ENCODE results near the gene AADACL4.

The AADACL4 gene

GRCh38 chr1:12658531-12659453 lies 14.9 kb downstream of the AADACL4 start:
- DNase-seq (ENCODE audit: low spot score): peak; percentile 95
- CTCF ChIA-PET: interaction anchor here (0.5 to 1.9 kb wide), 17 partner anchors 10 to 534 kb away, joined by 3 to 10 read pairs (median 3); partner anchors contain the start of gene AADACL4

GRCh38 chr1:12661606-12662219 lies 17.8 kb downstream of the AADACL4 start:
- TF ChIP-seq CTCF (conservative IDR thresholded peaks at IDR 0.05; ENCODE audit: low read depth): no peak
- DNase-seq (ENCODE audit: low spot score): no peak
- ChIA-PET POLR2A (ENCODE audit: low non-redundant PET) (no interaction called here), CTCF (no interaction called here)
- no peak overlapping the region for H3K27ac ChIP-seq

More at GRCh38 chr1:12658531-12659453, 14.9 kb downstream of the AADACL4 start:
- POLR2A ChIA-PET (ENCODE audit: low non-redundant PET): no interaction called here
- peak; percentile 90 for TF ChIP-seq CTCF (conservative IDR thresholded peaks at IDR 0.05; ENCODE audit: low read depth)
- no peak overlapping the region for H3K27ac ChIP-seq

- POLR2A ChIA-PET (ENCODE audit: low non-redundant PET): no interaction called here
- H3K27ac ChIP-seq: no peak overlapping the region
- DNase-seq (ENCODE audit: low spot score): no peak
- TF ChIP-seq CTCF (conservative IDR thresholded peaks at IDR 0.05; ENCODE audit: low read depth): no peak
- CTCF ChIA-PET: interaction anchor here (0.9 kb wide), 1 partner anchor 161 kb away, joined by 5 read pairs; no protein-coding TSS in a partner anchor
Observed at GRCh38 chr1:12662556-12662955, 18.7 kb downstream of the AADACL4 start.

DNA sequence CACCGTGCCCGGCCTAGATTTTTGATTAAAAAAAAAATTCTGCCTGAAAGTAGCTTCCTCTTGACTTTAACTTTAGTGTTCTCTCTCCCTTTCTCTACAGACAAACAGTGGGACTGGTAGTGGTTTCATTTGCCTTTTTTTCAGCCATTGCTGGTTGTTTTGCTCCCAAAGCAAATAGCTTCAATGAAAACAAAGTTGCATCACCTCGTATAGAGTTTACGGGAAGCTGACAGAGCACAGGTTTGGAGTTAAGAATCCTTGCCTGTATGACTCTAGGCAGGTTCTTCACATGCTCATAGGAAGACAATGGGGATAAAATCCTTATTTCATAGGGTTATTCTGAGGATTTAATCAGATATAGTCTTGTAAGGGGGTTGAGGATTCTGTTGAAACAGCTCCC lies 21.6 kb downstream of the AADACL4 start:
- POLR2A ChIA-PET (ENCODE audit: low non-redundant PET): no interaction called here

GRCh38 chr1:12666141-12666735 lies 22.4 kb downstream of the AADACL4 start:
- no peak for TF ChIP-seq CTCF (conservative IDR thresholded peaks at IDR 0.05; ENCODE audit: low read depth)
- no peak overlapping the region for H3K27ac ChIP-seq
- DNase-seq (ENCODE audit: low spot score): no peak
- POLR2A ChIA-PET (ENCODE audit: low non-redundant PET): no interaction called here
- CTCF ChIA-PET: no interaction called here

More for the DNA sequence above, 21.6 kb downstream of the AADACL4 start:
- no peak for TF ChIP-seq CTCF (conservative IDR thresholded peaks at IDR 0.05; ENCODE audit: low read depth)
- DNase-seq (ENCODE audit: low spot score): no peak
- CTCF ChIA-PET: interaction anchor here (0.6 kb wide), 1 partner anchor 17 kb away, joined by 3 read pairs; no protein-coding TSS in a partner anchor
- no peak overlapping the region for H3K27ac ChIP-seq

- no peak for TF ChIP-seq CTCF (conservative IDR thresholded peaks at IDR 0.05; ENCODE audit: low read depth)
- CTCF ChIA-PET: no interaction called here
- POLR2A ChIA-PET (ENCODE audit: low non-redundant PET): no interaction called here
- DNase-seq (ENCODE audit: low spot score): no peak
- H3K27ac ChIP-seq: no peak overlapping the region
Observed at GRCh38 chr1:12669529-12670068, 25.7 kb downstream of the AADACL4 start.

Data from RWPE1 (cell line).